Measurements from ENCODE around the gene BBLN. TPM values are rescaled to one million over a fixed set of nuclear protein-coding genes. Genes with fewer than 3 reads are reported as not detected.

Gene BBLN
- total and polyA plus RNA-seq, 2 of the 4 experiments (the other 2 are of a cell fraction), result 25.1 to 103 TPM

DNA sequence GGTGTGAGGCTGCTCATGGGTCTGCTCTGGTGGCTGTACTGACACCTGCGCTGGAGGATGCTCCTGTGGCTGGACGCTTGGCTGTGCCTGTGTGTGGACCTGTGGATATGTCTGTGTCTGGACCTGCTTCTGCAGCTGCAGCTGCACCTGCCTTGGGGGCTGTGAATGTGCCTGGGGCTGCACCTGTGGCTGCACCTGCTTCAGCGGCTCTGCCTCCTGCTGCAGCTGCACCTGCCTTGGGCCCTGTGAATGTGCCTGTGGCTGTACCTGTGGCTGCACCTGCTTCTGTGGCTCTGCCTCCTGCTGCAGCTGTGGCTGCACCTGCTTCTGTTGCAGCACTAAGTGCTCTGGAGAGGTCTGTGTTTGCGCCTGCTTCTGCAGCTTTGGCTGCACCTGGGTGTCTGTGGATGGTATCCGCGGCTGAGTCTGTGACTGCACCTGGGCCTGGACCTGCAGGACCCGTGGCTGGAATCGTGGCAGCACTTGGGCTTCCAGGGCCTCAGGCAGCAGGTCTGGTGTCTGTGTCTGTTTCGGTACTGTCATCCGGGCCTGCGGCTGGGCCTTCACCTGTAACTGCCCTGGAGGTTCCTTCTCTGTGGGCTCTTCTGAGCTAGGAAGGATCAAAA, 18.9 kb downstream of the BBLN start:
- Histone ChIP-seq H4K5ac (ENCODE audit: low read depth, low read length) (no peak overlapping the region), H2BK120ac (ENCODE audit: low read depth, low read length) (no peak overlapping the region), H3K4me3 (ENCODE audit: insufficient read depth, low read depth, low read length) (no peak overlapping the region), H3K27ac (ENCODE audit: insufficient read depth, low read length) (no peak overlapping the region), H3K79me1 (ENCODE audit: low read depth in 1 of 2, low read length in 2 of 2) (peaks cover 6 to 28% of the 10 kb centered on the region in 2 experiments; a peak in 3 of 4 replicates), H3K56ac (ENCODE audit: extremely low read depth, insufficient read depth, low read length) (no peak overlapping the region), H3K4me2 (ENCODE audit: low read depth, low read length) (no peak overlapping the region), H3K14ac (replicated peaks; ENCODE audit: low read depth, low read length) (no peak overlapping the region), H4K91ac (ENCODE audit: insufficient read depth, low read depth, low read length) (no peak overlapping the region), H3K4me1 (ENCODE audit: control insufficient read depth, insufficient read depth, low read length) (peaks cover 14% of the 10 kb centered on the region), H2AK5ac (ENCODE audit: low read depth, low read length) (no peak overlapping the region), H2BK15ac (ENCODE audit: low read depth, low read length) (no peak overlapping the region), H3K9me1 (ENCODE audit: insufficient read depth, low read length) (peaks cover 18% of the 10 kb centered on the region), H3K23ac (ENCODE audit: low read depth, low read length) (no peak overlapping the region), H3K36me3 (ENCODE audit: control insufficient read depth, insufficient read depth, low read length) (peaks cover 63% of the 10 kb centered on the region), H3K9me3 (ENCODE audit: control insufficient read depth, insufficient read depth, low read length) (peaks cover 5% of the 10 kb centered on the region), H2AFZ (replicated peaks; ENCODE audit: low read length, poor library complexity) (no peak overlapping the region), H4K20me1 (ENCODE audit: insufficient read depth, low read length) (peaks cover 7% of the 10 kb centered on the region), H4K8ac (ENCODE audit: low read depth in 2 of 2, low read length in 2 of 2) (no peak overlapping the region), H3K9ac (ENCODE audit: low read depth, low read length) (no peak overlapping the region), H3K4ac (ENCODE audit: low read depth, low read length) (no peak overlapping the region), H2BK5ac (ENCODE audit: low read depth, low read length, poor library complexity, severe bottlenecking) (no peak overlapping the region), H3K18ac (ENCODE audit: low read depth, low read length) (no peak overlapping the region), H2AK9ac (replicated peaks; ENCODE audit: low read depth, low read length, poor library complexity) (no peak overlapping the region), H2BK20ac (ENCODE audit: low read depth, low read length) (no peak overlapping the region), H3K27me3 (ENCODE audit: control insufficient read depth, insufficient read depth, low read length) (no peaks in the 10 kb centered on the region)
- in situ Hi-C loops (cut with MboI; ENCODE audit: low sequenced_read_pairs), result no loop called here
- ATAC-seq (ENCODE audit: low read depth) (no peak), DNase-seq (no peak)
- TSS peak; percentile 79 for BruUV-seq (replicated peaks)
- ChIA-PET CTCF (no interaction called here), POLR2A (ENCODE audit: unreplicated experiment) (no interaction called here)
- whole genome bisulfite sequencing, 2 experiments (ENCODE audit: extremely low coverage in 2 of 2, insufficient read length in 1 of 2), result 96% methylated on average over 9 of the region's 11 CpGs; no CpG with 5 or more reads in 1 of the 2 experiments
- intact Hi-C loops (cut with micrococcal nuclease), result no loop called here
- TF ChIP-seq, protein P1, sequence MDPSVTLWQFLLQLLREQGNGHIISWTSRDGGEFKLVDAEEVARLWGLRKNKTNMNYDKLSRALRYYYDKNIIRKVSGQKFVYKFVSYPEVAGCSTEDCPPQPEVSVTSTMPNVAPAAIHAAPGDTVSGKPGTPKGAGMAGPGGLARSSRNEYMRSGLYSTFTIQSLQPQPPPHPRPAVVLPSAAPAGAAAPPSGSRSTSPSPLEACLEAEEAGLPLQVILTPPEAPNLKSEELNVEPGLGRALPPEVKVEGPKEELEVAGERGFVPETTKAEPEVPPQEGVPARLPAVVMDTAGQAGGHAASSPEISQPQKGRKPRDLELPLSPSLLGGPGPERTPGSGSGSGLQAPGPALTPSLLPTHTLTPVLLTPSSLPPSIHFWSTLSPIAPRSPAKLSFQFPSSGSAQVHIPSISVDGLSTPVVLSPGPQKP (IDR thresholded peaks at IDR 0.05; ENCODE audit: borderline replicate concordance, low read depth, low read length), result no peak
- TF ChIP-seq, protein P2, sequence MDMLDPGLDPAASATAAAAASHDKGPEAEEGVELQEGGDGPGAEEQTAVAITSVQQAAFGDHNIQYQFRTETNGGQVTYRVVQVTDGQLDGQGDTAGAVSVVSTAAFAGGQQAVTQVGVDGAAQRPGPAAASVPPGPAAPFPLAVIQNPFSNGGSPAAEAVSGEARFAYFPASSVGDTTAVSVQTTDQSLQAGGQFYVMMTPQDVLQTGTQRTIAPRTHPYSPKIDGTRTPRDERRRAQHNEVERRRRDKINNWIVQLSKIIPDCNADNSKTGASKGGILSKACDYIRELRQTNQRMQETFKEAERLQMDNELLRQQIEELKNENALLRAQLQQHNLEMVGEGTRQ (IDR thresholded peaks at IDR 0.05; ENCODE audit: low read depth, low read length), result no peak
- TF ChIP-seq SMC3 (IDR thresholded peaks at IDR 0.05; ENCODE audit: low read depth, low read length) (no peak), CEBPB (IDR thresholded peaks at IDR 0.05; ENCODE audit: low read depth, low read length) (no peak), POLR2A (IDR thresholded peaks at IDR 0.05; ENCODE audit: low read depth, low read length) (no peak), MAZ (IDR thresholded peaks at IDR 0.05; ENCODE audit: borderline replicate concordance, low read depth, low read length) (no peak), MXI1 (IDR thresholded peaks at IDR 0.05; ENCODE audit: borderline replicate concordance, low read depth, low read length) (no peak), RFX5 (IDR thresholded peaks at IDR 0.05; ENCODE audit: low read depth, low read length) (no peak), FOS (IDR thresholded peaks at IDR 0.05; ENCODE audit: low read depth, low read length) (no peak), RAD21 (IDR thresholded peaks at IDR 0.05; ENCODE audit: low read length) (no peak), BHLHE40 (IDR thresholded peaks at IDR 0.05; ENCODE audit: low read depth, low read length) (no peak)
- dilution Hi-C loops (cut with HindIII; ENCODE audit: low sequenced_read_pairs, unreplicated experiment), result no loop called here
